CD14-positive monocyte (primary cell): Measurements from ENCODE around the gene ZNF598. TPM values are rescaled to one million over a fixed set of nuclear protein-coding genes. Genes with fewer than 3 reads are reported as not detected.
A peak's percentile ranks its signal among the peaks of the same experiment; 100 is the strongest.

Source experiments
- DNase-seq, 3 donors: peaks; one replicate each; pipeline ENCODE4 v3.0.0-alpha.2; 2011 to 2022
- H2AFZ ChIP-seq: 2 replicates; pipeline ENCODE4 v1.6.0; 2012; ENCODE audit warnings: mild to moderate bottlenecking, low read depth, low read length, inconsistent platforms; ENCODE audit not compliant: insufficient read depth, poor library complexity, severe bottlenecking
- H3K27ac ChIP-seq, 2 donors: 1 replicate in 1 of 2; 2 replicates in 1 of 2; pipeline ENCODE4 v1.5.1; 2012 to 2013; ENCODE audit warnings: low read length in 2 of 2, control low read depth in 1 of 2, inconsistent platforms in 1 of 2, low read depth in 1 of 2, mild to moderate bottlenecking in 1 of 2
- H3K27me3 ChIP-seq, 2 donors: one replicate each; pipeline versions ENCODE4 v1.6.0 to v1.6.1; 2011 to 2013; ENCODE audit warnings: low read length in 2 of 2; ENCODE audit not compliant: control insufficient read depth in 2 of 2, insufficient read depth in 2 of 2
- H3K36me3 ChIP-seq, 2 donors: replicated peaks in 1 of 2; 1 replicate in 1 of 2; 2 replicates in 1 of 2; pipeline versions ENCODE4 v1.5.1 to v1.6.1; 2012 to 2013; ENCODE audit warnings: low read length in 2 of 2, control low read depth in 1 of 2, inconsistent platforms in 1 of 2, mild to moderate bottlenecking in 1 of 2; ENCODE audit not compliant: insufficient read depth in 2 of 2, control insufficient read depth in 1 of 2
- H3K4me1 ChIP-seq, 2 donors: 1 replicate in 1 of 2; 2 replicates in 1 of 2; pipeline versions ENCODE4 v1.5.1 to v1.6.1; 2012 to 2013; ENCODE audit warnings: low read length in 2 of 2, control low read depth in 1 of 2, inconsistent platforms in 1 of 2, mild to moderate bottlenecking in 1 of 2, moderate library complexity in 1 of 2; ENCODE audit not compliant: insufficient read depth in 2 of 2, control insufficient read depth in 1 of 2
- H3K4me2 ChIP-seq: replicated peaks from 2 replicates; pipeline ENCODE3; 2012; ENCODE audit warnings: low read length, moderate library complexity, mild to moderate bottlenecking; ENCODE audit not compliant: poor library complexity, severe bottlenecking; ENCODE audit errors: extremely low read depth
- H3K4me3 ChIP-seq, 3 experiments: fragments of 200-600 bp in 1 of 3; sonication (generic) in 1 of 3; replicated peaks in 1 of 3; 1 replicate in 2 of 3; 2 replicates in 1 of 3; pipeline ENCODE4 v1.5.1; 2011 to 2013; ENCODE audit warnings: low read length in 3 of 3, mild to moderate bottlenecking in 3 of 3, control low read depth in 2 of 3, low read depth in 2 of 3, inconsistent platforms in 1 of 3, moderate library complexity in 1 of 3
- H3K79me2 ChIP-seq: 2 replicates; pipeline ENCODE4 v1.6.0; 2012; ENCODE audit warnings: mild to moderate bottlenecking, control low read depth, inconsistent platforms, low read length, moderate library complexity; ENCODE audit not compliant: insufficient read depth
- H3K9ac ChIP-seq: 2 replicates; pipeline ENCODE4 v1.6.0; 2017; ENCODE audit warnings: low read length, mild to moderate bottlenecking; ENCODE audit not compliant: insufficient read depth, poor library complexity, severe bottlenecking
- H3K9me3 ChIP-seq, 2 donors: replicated peaks in 1 of 2; 1 replicate in 1 of 2; 2 replicates in 1 of 2; pipeline versions ENCODE4 v1.5.1 to v1.6.1; 2012 to 2013; ENCODE audit warnings: low read length in 2 of 2, control low read depth in 1 of 2; ENCODE audit not compliant: control insufficient read depth in 1 of 2, insufficient read depth in 1 of 2
- H4K20me1 ChIP-seq: 2 replicates; pipeline ENCODE4 v1.6.0; 2012; ENCODE audit warnings: mild to moderate bottlenecking, low read length, control low read depth, moderate library complexity; ENCODE audit not compliant: insufficient read depth
- H3K27ac Mint-ChIP-seq, 7 donors: one replicate each; pipeline ENCODE4 v1.8.0; 2020; ENCODE audit warnings: mild to moderate bottlenecking in 7 of 7, mixed read lengths in 7 of 7, moderate library complexity in 6 of 7, inconsistent platforms in 2 of 7
- H3K27me3 Mint-ChIP-seq, 3 donors: one replicate each; pipeline ENCODE4 v1.8.0; 2021 to 2022; ENCODE audit warnings: low read depth in 3 of 3, mild to moderate bottlenecking in 3 of 3, mixed read lengths in 3 of 3, moderate library complexity in 3 of 3, inconsistent platforms in 1 of 3
- H3K36me3 Mint-ChIP-seq, 2 donors: one replicate each; pipeline ENCODE4 v1.8.0; 2020; ENCODE audit warnings: mixed read lengths in 2 of 2, inconsistent platforms in 1 of 2, mild to moderate bottlenecking in 1 of 2
- H3K4me1 Mint-ChIP-seq: one replicate; pipeline ENCODE4 v1.8.0; 2020; ENCODE audit warnings: mild to moderate bottlenecking, mixed read lengths
- H3K4me3 Mint-ChIP-seq, 2 donors: one replicate each; pipeline ENCODE4 v1.8.0; 2020; ENCODE audit warnings: mild to moderate bottlenecking in 2 of 2, mixed read lengths in 2 of 2, moderate library complexity in 1 of 2
- H3K9me3 Mint-ChIP-seq, 7 donors: one replicate each; pipeline ENCODE4 v1.8.0; 2020 to 2022; ENCODE audit warnings: mixed read lengths in 7 of 7, mild to moderate bottlenecking in 6 of 7, moderate library complexity in 6 of 7, inconsistent platforms in 2 of 7
- WGBS: methylation state at CpG from one replicate; pipeline ENCODE4 v1.1.5; 2013; ENCODE audit warnings: missing lambda C conversion rate; ENCODE audit not compliant: insufficient coverage; 5-methylcytosine and 5-hydroxymethylcytosine counted together
- intact Hi-C, 2 donors: fragments of 100-400 bp; cut with micrococcal nuclease; formaldehyde crosslinking; loops; one replicate each; pipeline versions ENCODE4 v1.15.0 to v1.15.1; 2023
- polyA plus RNA-seq, 3 donors: library from polyadenylated mRNA; depleted of rRNA in 1 of 3; unstranded in 2 of 3; stranded (reverse) in 1 of 3; fragments of 300-500 nt in 2 of 3; fragments of >200 nt in 1 of 3; fragmentation: Illumina TruSeq in 2 of 3; gene quantifications; 1 replicate in 2 of 3; 2 replicates in 1 of 3; pipeline ENCODE4 v1.2.3, GENCODE V29; 2012 to 2021
- TF ChIP-seq, protein P1 (sequence below): fragments of 200-600 bp; IDR thresholded peaks from one replicate; pipeline ENCODE4 v1.8.0; 2022; ENCODE audit warnings: antibody characterized with exemption, mild to moderate bottlenecking

ZNF598 gene
- polyA plus RNA-seq, 3 donors: 1.4 to 42.1 (median 1.5) TPM

DNA sequence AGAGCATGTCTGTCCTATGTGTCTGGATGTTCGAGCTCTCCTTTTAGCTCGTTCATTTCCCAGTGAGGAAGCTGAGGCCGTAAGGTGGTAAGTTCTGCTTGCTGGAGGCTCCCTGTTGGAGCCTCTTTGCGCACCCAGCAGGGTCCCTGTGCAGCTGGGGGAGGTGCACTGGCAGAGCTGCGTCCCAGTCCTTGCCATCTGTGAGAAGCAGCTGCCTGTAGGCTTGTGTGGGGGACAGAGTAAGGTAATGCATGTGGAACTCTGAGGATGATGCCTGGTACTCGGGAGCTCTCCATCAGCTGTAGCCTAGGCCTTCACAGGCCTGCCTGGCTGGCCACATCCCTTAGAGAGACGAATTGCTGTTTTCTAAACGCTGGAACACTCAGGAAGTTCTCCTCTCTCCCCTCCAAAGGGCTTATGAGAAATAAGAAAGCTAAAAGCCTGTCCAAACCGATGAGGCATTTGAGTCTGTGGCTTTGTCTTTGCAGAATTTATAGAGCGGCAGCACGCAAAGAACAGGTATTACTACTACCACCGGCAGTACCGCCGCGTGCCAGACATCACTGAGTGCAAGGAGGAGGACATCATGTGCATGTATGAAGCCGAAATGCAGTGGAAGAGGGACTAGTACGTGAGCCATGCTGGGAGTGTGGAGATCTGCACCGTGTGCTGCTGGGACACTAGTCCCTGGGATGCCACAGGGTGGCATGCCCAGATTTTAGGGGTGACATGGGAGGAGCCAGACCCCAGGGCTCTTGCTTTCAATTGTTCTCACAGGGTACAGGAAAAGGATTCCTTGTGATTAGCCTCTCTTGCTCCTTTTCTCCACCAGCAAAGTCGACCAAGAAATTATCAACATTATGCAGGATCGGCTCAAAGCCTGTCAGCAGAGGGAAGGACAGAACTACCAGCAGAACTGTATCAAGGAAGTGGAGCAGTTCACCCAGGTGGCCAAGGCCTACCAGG, 48.7 kb downstream of the ZNF598 start:
- no peak for DNase-seq
- H3K4me2 ChIP-seq: peak overlapping the region; percentile 82
- H3K4me1 Mint-ChIP-seq: peaks cover 45% of the 10 kb centered on the region
- peaks cover 0 to 8% (median 0%) of the 10 kb centered on the region in 7 donors for H3K9me3 Mint-ChIP-seq
- peak overlapping the region in 1 of 3 experiments; percentile 93 for H3K4me3 ChIP-seq
- H3K79me2 ChIP-seq: peaks cover 51% of the 10 kb centered on the region
- H3K27me3 ChIP-seq: no peaks in the 10 kb centered on the region
- peaks cover 35% of the 10 kb centered on the region for H4K20me1 ChIP-seq
- H3K27ac Mint-ChIP-seq: peak overlapping the region in 6 of 7 donors; percentile 32 to 80 (median 67)
- H3K36me3 Mint-ChIP-seq: peaks cover 24 to 30% of the 10 kb centered on the region in 2 donors
- peaks cover 38 to 52% of the 10 kb centered on the region in 2 donors for H3K4me1 ChIP-seq
- intact Hi-C loops: no loop called here
- 62% methylated on average over 16 of the region's 20 CpGs for WGBS
- H3K27me3 Mint-ChIP-seq: peaks cover 6 to 26% (median 22%) of the 10 kb centered on the region in 3 donors
- no peak overlapping the region for H3K9ac ChIP-seq
- peaks cover 21% of the 10 kb centered on the region in 2 donors for H3K36me3 ChIP-seq
- H3K9me3 ChIP-seq: no peaks in the 10 kb centered on the region
- TF ChIP-seq, protein P1, sequence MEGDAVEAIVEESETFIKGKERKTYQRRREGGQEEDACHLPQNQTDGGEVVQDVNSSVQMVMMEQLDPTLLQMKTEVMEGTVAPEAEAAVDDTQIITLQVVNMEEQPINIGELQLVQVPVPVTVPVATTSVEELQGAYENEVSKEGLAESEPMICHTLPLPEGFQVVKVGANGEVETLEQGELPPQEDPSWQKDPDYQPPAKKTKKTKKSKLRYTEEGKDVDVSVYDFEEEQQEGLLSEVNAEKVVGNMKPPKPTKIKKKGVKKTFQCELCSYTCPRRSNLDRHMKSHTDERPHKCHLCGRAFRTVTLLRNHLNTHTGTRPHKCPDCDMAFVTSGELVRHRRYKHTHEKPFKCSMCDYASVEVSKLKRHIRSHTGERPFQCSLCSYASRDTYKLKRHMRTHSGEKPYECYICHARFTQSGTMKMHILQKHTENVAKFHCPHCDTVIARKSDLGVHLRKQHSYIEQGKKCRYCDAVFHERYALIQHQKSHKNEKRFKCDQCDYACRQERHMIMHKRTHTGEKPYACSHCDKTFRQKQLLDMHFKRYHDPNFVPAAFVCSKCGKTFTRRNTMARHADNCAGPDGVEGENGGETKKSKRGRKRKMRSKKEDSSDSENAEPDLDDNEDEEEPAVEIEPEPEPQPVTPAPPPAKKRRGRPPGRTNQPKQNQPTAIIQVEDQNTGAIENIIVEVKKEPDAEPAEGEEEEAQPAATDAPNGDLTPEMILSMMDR: no peak
- peak overlapping the region in 1 of 2 donors; percentile 20 for H3K27ac ChIP-seq
- peak overlapping the region; percentile 88 to 91 for H3K4me3 Mint-ChIP-seq
- H2AFZ ChIP-seq: no peak overlapping the region

DNA sequence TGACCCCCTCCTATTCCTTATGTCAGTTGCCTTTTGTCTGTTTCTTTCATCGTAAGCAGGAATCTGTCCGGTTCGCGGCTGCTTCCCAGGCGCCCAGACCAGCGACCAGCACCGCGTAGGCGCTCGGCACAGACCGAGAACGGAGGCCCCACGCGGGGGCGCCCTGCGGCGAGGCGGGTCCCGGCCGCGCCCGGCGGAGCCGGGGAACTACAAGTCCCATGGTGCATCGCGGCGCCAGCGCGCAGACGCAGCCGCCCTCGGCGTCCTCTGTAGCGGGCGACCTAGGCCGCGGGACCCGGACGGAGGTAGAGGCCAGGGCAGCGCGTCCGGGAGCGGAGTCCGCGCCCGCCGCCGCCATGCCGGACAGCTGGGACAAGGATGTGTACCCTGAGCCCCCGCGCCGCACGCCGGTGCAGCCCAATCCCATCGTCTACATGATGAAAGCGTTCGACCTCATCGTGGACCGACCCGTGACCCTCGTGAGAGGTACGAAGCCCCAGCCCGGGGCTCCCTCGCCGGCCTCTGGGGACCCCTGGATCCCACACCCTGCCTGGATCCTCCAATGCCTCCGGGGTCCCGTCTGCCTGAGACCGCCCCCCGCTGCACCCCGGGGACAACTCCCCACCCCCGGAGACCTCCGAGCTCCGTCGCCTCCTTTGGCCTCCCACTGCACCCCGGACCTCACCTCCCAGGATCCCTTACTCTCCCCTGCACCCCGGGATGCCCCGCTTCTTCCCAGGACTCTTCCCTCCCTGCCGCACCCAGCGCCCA, 50.2 kb downstream of the ZNF598 start, which contains the start of gene NDUFB10:
Gene NDUFB10, plus strand, starts transcription at position 270 of the 771 bp plus-strand sequence. Its CDS starts 87 bp downstream, at position 357.
- H3K9me3 Mint-ChIP-seq: peaks cover 0 to 8% (median 0%) of the 10 kb centered on the region in 7 donors
- under 1% methylated on average over 76 of the region's 79 CpGs for whole genome bisulfite sequencing

More for the DNA sequence above, 50.2 kb downstream of the ZNF598 start, which contains the start of gene NDUFB10:
- TF ChIP-seq, protein P1: peak; percentile 67
- peaks cover 35% of the 10 kb centered on the region for H4K20me1 ChIP-seq
- intact Hi-C loops: no loop called here
- DNase-seq: peak; percentile 87 to 93 (median 89)
- peaks cover 30 to 43% of the 10 kb centered on the region in 2 donors for H3K4me1 ChIP-seq
- Mint-ChIP-seq H3K27ac (peak within 1 kb of the TSS; percentile 76 to 90 (median 80)), H3K4me3 (peak within 1 kb of the TSS; percentile 88 to 91), H3K27me3 (peaks cover 8 to 37% (median 24%) of the 10 kb centered on the region in 3 donors), H3K36me3 (peaks cover 24 to 30% of the 10 kb centered on the region in 2 donors), H3K4me1 (peaks cover 38% of the 10 kb centered on the region)
- H3K27me3 ChIP-seq: no peaks in the 10 kb centered on the region
- H3K27ac ChIP-seq: peak within 1 kb of the TSS; percentile 20 to 83
- H3K36me3 ChIP-seq: peaks cover 21% of the 10 kb centered on the region in 2 donors
- H3K9me3 ChIP-seq: no peaks in the 10 kb centered on the region
- peaks cover 38% of the 10 kb centered on the region for H3K79me2 ChIP-seq
- peak within 1 kb of the TSS; percentile 82 for H3K4me2 ChIP-seq
- H2AFZ ChIP-seq: peak within 1 kb of the TSS; percentile 95
- H3K9ac ChIP-seq: peak within 1 kb of the TSS; percentile 92
- peak within 1 kb of the TSS; percentile 93 to 96 (median 93) for H3K4me3 ChIP-seq
